Heart left ventricle (tissue), 16 donors: ENCODE data around the gene S1PR4. TPM values are rescaled to one million over a fixed set of nuclear protein-coding genes. Genes with fewer than 3 reads are reported as not detected.
A peak's percentile ranks its signal among the peaks of the same experiment; 100 is the strongest.

Experiments used
- ATAC-seq, 4 donors: fragments of 200-7000 bp; cut with Tn5 transposase; one replicate each; pipeline ENCODE4 v1.9.1; 2020 to 2022; ENCODE audit warnings: moderate library complexity in 4 of 4, mild to moderate bottlenecking in 3 of 4, moderate number of reproducible peaks in 1 of 4
- DNase-seq, 5 donors: peaks; one replicate each; pipeline ENCODE4 v3.0.0-alpha.2; 2020
- H3K27ac ChIP-seq, 12 donors: fragments of 200-600 bp; sonication (generic) in 4 of 12; one replicate each; pipeline versions ENCODE4 v1.5.0 to v1.8.0; 2016 to 2022; ENCODE audit warnings: mild to moderate bottlenecking in 2 of 12
- H3K27me3 ChIP-seq, 9 donors: fragments of 200-600 bp; sonication (generic) in 2 of 9; one replicate each; pipeline versions ENCODE4 v1.5.1 to v1.8.0; 2016 to 2022; ENCODE audit warnings: mild to moderate bottlenecking in 3 of 9
- H3K36me3 ChIP-seq, 9 donors: fragments of 200-600 bp; sonication (generic) in 2 of 9; one replicate each; pipeline versions ENCODE4 v1.5.0 to v1.8.0; 2018 to 2022; ENCODE audit warnings: mild to moderate bottlenecking in 2 of 9
- H3K4me1 ChIP-seq, 12 donors: fragments of 200-600 bp; sonication (generic) in 4 of 12; one replicate each; pipeline versions ENCODE4 v1.5.0 to v1.8.0; 2016 to 2022; ENCODE audit warnings: mild to moderate bottlenecking in 3 of 12
- H3K4me3 ChIP-seq, 12 donors: fragments of 200-600 bp; sonication (generic) in 4 of 12; one replicate each; pipeline versions ENCODE4 v1.5.0 to v1.8.0; 2017 to 2022; ENCODE audit warnings: mild to moderate bottlenecking in 9 of 12, moderate library complexity in 4 of 12
- H3K9me3 ChIP-seq, 12 donors: fragments of 200-600 bp; sonication (generic) in 4 of 12; one replicate each; pipeline versions ENCODE4 v1.5.0 to v1.8.0; 2016 to 2022; ENCODE audit warnings: mild to moderate bottlenecking in 1 of 12
- POLR2A ChIP-seq, 2 donors: fragments of 450-650 bp; IDR thresholded peaks; one replicate each; pipeline ENCODE4 v1.6.1; 2017; ENCODE audit warnings: antibody characterized with exemption in 2 of 2, mild to moderate bottlenecking in 2 of 2, moderate library complexity in 2 of 2
- WGBS, 4 donors: extraction: QIAGEN DNeasy Blood & Tissue Kit in 2 of 4; methylation state at CpG; one replicate each; pipeline versions ENCODE4 v1.1.5 to v1.1.7; 2013 to 2018; 5-methylcytosine and 5-hydroxymethylcytosine counted together
- intact Hi-C, 10 donors: fragments of 100-400 bp; cut with DNase I; formaldehyde crosslinking; loops; one replicate each; pipeline versions ENCODE4 v1.11.1 to v1.14.2; 2022
- polyA plus RNA-seq, 2 donors: library from polyadenylated mRNA; stranded (reverse); fragments of 200-250 nt; gene quantifications; one replicate each; pipeline ENCODE4 v1.2.3, GENCODE V29; 2013
- total RNA-seq, 9 donors: library from RNA; depleted of rRNA in 2 of 9; stranded (reverse); fragments of >200 nt in 2 of 9; fragmentation: NEBNext Ultra II Directional in 3 of 9; extraction: Animal tissue kit (Norgen Biotek cat#: 25700) in 3 of 9; gene quantifications; one replicate each; pipeline versions ENCODE4 v1.1.0 to v1.2.4, GENCODE V29; 2016 to 2023
- TF ChIP-seq, protein P1 (sequence below), 12 donors: fragments of 200-600 bp; sonication (generic) in 4 of 12; IDR thresholded peaks; one replicate each; pipeline versions ENCODE4 v1.5.0 to v1.8.0; 2018 to 2022; ENCODE audit warnings: antibody characterized with exemption in 12 of 12, mild to moderate bottlenecking in 5 of 12
- donor health status: ischemic (EF 13 %, LVEDD 7.1; RV severe dilation, severe dysfunction).
- donor health status: healthy with polysubstance abuse.
- donor health status: DM: no; HTN: yes; CAD: no.
- donor health status: DM: no; HTN: no; CAD: no.
- donor health status: ischemic (EF 25% LVEDD 6.9; RV normal size, moderate dysfunction).
- donor health status: ischemic (EF 25% LVEDD 5.7; RV mildly dilated, moderate dysfunction).
- donor health status: healthy.
- donor health status: DM: yes; HTN: yes; CAD: no.
- donor health status: ischemic (EF 35%, LVEDD 5.7; RV mildly dilated, moderate dysfunction).
- donor health status: nonischemic (EF 11% LVEDD 7.7; RV severe dilation, severe dysfunction).
- donor health status: DM: yes; HTN: yes; CAD: no.
- donor health status: PGD.
- donor health status: ischemic (EF 29% LVEDD 5.4; RV normal size, mild dysfunction).
- donor health status: nonischemic (EF 23%, LVEDD 6.1; RV moderate dilation, normal function).

The S1PR4 gene
- total and polyA plus RNA-seq, 11 donors: 0.35 to 5.5 (median 1.4) TPM

DNA sequence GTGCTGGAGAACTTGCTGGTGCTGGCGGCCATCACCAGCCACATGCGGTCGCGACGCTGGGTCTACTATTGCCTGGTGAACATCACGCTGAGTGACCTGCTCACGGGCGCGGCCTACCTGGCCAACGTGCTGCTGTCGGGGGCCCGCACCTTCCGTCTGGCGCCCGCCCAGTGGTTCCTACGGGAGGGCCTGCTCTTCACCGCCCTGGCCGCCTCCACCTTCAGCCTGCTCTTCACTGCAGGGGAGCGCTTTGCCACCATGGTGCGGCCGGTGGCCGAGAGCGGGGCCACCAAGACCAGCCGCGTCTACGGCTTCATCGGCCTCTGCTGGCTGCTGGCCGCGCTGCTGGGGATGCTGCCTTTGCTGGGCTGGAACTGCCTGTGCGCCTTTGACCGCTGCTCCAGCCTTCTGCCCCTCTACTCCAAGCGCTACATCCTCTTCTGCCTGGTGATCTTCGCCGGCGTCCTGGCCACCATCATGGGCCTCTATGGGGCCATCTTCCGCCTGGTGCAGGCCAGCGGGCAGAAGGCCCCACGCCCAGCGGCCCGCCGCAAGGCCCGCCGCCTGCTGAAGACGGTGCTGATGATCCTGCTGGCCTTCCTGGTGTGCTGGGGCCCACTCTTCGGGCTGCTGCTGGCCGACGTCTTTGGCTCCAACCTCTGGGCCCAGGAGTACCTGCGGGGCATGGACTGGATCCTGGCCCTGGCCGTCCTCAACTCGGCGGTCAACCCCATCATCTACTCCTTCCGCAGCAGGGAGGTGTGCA lies 587 bp downstream of the S1PR4 start:
- Histone ChIP-seq H3K27me3 (no peaks in the 10 kb centered on the region), H3K4me1 (peaks cover 0 to 52% (median 0%) of the 10 kb centered on the region in 12 donors), H3K27ac (peak overlapping the region in 6 of 12 donors; percentile 2 to 96 (median 44)), H3K4me3 (peak overlapping the region in 9 of 12 donors; percentile 3 to 67 (median 24)), H3K9me3 (no peaks in the 10 kb centered on the region), H3K36me3 (no peaks in the 10 kb centered on the region)
- TF ChIP-seq POLR2A (IDR thresholded peaks at IDR 0.05): no peak
- TF ChIP-seq, protein P1, sequence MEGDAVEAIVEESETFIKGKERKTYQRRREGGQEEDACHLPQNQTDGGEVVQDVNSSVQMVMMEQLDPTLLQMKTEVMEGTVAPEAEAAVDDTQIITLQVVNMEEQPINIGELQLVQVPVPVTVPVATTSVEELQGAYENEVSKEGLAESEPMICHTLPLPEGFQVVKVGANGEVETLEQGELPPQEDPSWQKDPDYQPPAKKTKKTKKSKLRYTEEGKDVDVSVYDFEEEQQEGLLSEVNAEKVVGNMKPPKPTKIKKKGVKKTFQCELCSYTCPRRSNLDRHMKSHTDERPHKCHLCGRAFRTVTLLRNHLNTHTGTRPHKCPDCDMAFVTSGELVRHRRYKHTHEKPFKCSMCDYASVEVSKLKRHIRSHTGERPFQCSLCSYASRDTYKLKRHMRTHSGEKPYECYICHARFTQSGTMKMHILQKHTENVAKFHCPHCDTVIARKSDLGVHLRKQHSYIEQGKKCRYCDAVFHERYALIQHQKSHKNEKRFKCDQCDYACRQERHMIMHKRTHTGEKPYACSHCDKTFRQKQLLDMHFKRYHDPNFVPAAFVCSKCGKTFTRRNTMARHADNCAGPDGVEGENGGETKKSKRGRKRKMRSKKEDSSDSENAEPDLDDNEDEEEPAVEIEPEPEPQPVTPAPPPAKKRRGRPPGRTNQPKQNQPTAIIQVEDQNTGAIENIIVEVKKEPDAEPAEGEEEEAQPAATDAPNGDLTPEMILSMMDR (IDR thresholded peaks at IDR 0.05): no peak
- ATAC-seq (peak in 1 of 4 donors; percentile 17), DNase-seq (peak in 1 of 5 donors; percentile 28)
- WGBS, 4 donors: 78 to 95% (median 90%) methylated on average over 31 to 52 of the region's 52 CpGs
- intact Hi-C loops: no loop called here

GRCh38 chr19:3179739-3180293 lies 1.2 kb downstream of the S1PR4 start:
- peak overlapping the region in 2 of 12 donors; percentile 52 to 96 for H3K27ac ChIP-seq
- H3K9me3 ChIP-seq: no peaks in the 10 kb centered on the region
- H3K4me1 ChIP-seq: peaks cover 0 to 58% (median 0%) of the 10 kb centered on the region in 12 donors
- peak overlapping the region in 9 of 12 donors; percentile 3 to 67 (median 21) for H3K4me3 ChIP-seq
- no peaks in the 10 kb centered on the region for H3K27me3 ChIP-seq
- ATAC-seq: no peak
- DNase-seq: peak in 1 of 5 donors; percentile 24
- TF ChIP-seq, protein P1 (IDR thresholded peaks at IDR 0.05): no peak
- TF ChIP-seq POLR2A (IDR thresholded peaks at IDR 0.05): no peak
- 81 to 91% (median 84%) methylated on average over 28 to 31 of the region's 31 CpGs; no CpG with 5 or more reads in 1 of the 4 donors for WGBS, 4 donors
- intact Hi-C loops: no loop called here
- no peaks in the 10 kb centered on the region for H3K36me3 ChIP-seq

DNA sequence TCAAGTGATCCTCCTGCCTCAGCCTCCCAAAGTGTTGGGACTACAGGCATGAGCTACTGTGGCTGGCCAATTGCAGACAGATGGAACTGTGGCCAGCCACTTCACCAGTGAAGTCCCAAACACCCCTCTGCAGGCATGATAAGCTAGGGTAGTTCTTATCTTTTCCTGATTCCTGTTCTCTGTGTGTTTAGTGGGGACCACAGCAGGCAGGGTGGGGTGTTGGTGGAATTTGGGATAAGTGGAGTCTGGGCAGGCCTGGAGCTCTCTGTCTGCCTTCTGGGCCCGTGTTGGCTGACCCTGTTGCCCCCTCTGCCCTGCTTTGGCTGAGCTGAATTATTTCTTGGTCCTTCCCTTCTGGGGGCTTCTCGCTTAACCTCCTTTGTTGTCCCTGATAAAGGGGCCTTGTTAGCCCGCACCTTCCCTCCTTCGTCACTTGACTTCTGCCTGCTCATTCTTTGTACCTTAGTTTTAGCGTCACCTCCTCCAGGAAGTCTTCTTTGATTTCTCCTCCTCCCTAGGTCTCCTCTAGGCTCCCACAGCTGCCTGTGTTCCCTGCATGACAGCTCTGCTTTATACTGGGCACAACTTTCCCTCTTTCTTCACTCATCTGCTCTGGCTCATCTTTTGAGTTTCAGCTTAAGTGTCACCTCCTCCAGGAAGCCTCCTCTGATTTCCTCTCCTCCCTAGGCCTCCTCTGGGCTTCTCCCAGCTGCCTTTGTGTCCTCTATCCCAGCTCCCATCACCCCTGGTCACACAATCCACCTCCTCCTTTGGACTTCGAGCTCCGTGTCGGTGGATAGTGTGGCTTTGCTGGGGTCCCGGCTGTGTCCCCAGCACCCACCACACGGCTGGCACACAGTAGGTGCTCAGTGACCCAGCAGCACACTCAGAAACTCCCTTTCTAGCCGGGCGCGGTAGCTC lies 5.4 kb downstream of the S1PR4 start:
- TF ChIP-seq POLR2A (IDR thresholded peaks at IDR 0.05): no peak
- TF ChIP-seq, protein P1 (IDR thresholded peaks at IDR 0.05): no peak
- Histone ChIP-seq H3K27ac (no peak overlapping the region), H3K4me1 (peaks cover 3 to 63% (median 14%) of the 10 kb centered on the region in 12 donors), H3K27me3 (no peaks in the 10 kb centered on the region), H3K36me3 (peaks cover 0 to 5% (median 0%) of the 10 kb centered on the region in 9 donors), H3K9me3 (no peaks in the 10 kb centered on the region), H3K4me3 (no peak overlapping the region)
- 71 to 81% (median 74%) methylated on average over 13 of the region's 13 CpGs for WGBS, 4 donors
- intact Hi-C loops: no loop called here
- ATAC-seq (no peak), DNase-seq (peak in 1 of 5 donors; percentile 6)
